OCI-LY1 (cell line): Measurements from ENCODE around the gene ZBTB48.

ENCODE experiments used
- H2AFZ ChIP-seq: fragments of 200-600 bp; sonication (generic), shearing (Covaris generic); 2 replicates; pipeline ENCODE4 v1.6.0; 2014; ENCODE audit warnings: antibody characterized with exemption, mild to moderate bottlenecking, low read length
- H3F3A ChIP-seq: fragments of 200-600 bp; sonication (generic), shearing (Covaris generic); 2 replicates; pipeline ENCODE4 v1.6.0; 2014; ENCODE audit warnings: mild to moderate bottlenecking, antibody characterized with exemption, low read length, moderate library complexity; ENCODE audit not compliant: insufficient read depth
- H3K27ac ChIP-seq: fragments of 200-600 bp; sonication (generic); 2 replicates; pipeline ENCODE4 v1.5.1; 2014; ENCODE audit warnings: low read length, mixed run types, mild to moderate bottlenecking, low read depth; ENCODE audit not compliant: poor library complexity, severe bottlenecking
- H3K27me3 ChIP-seq: fragments of 200-600 bp; sonication (generic); 2 replicates; pipeline ENCODE4 v1.6.0; 2014; ENCODE audit warnings: antibody characterized with exemption, mild to moderate bottlenecking, low read length, moderate library complexity; ENCODE audit not compliant: insufficient read depth
- H3K36me3 ChIP-seq: fragments of 200-600 bp; sonication (generic); 2 replicates; pipeline ENCODE4 v1.6.1; 2014; ENCODE audit warnings: mild to moderate bottlenecking, antibody characterized with exemption, low read length, moderate library complexity, mixed read lengths; ENCODE audit not compliant: insufficient read depth
- H3K4me1 ChIP-seq: fragments of 200-600 bp; sonication (generic); 2 replicates; pipeline ENCODE4 v1.5.1; 2014; ENCODE audit warnings: mild to moderate bottlenecking, low read length, moderate library complexity; ENCODE audit not compliant: insufficient read depth, severe bottlenecking
- H3K4me2 ChIP-seq: fragments of 200-600 bp; sonication (generic), shearing (Covaris generic); 2 replicates; pipeline ENCODE4 v1.6.1; 2014; ENCODE audit warnings: low read length
- H3K4me3 ChIP-seq: fragments of 200-600 bp; sonication (generic); 2 replicates; pipeline ENCODE4 v1.5.1; 2014; ENCODE audit warnings: low read length, low read depth, mild to moderate bottlenecking, mixed read lengths; ENCODE audit not compliant: poor library complexity, severe bottlenecking
- H3K79me2 ChIP-seq: fragments of 200-600 bp; shearing (Covaris generic); 2 replicates; pipeline ENCODE4 v1.6.1; 2016; ENCODE audit warnings: mixed run types, low read length, mixed read lengths; ENCODE audit not compliant: insufficient read depth
- H3K9ac ChIP-seq: fragments of 200-600 bp; sonication (generic), shearing (Covaris generic); 2 replicates; pipeline ENCODE4 v1.6.1; 2014; ENCODE audit warnings: mild to moderate bottlenecking, low read length, mixed read lengths
- H3K9me2 ChIP-seq: fragments of 200-600 bp; sonication (generic), shearing (Covaris generic); 2 replicates; pipeline ENCODE4 v1.6.1; 2014; ENCODE audit warnings: low read depth, mild to moderate bottlenecking, low read length, mixed read lengths
- H3K9me3 ChIP-seq: fragments of 200-600 bp; shearing (Covaris generic); 2 replicates; pipeline ENCODE4 v1.6.1; 2014; ENCODE audit warnings: low read length, mixed read lengths
- H4K20me1 ChIP-seq: fragments of 200-600 bp; sonication (generic), shearing (Covaris generic); 2 replicates; pipeline ENCODE4 v1.6.0; 2016; ENCODE audit warnings: mild to moderate bottlenecking, low read length; ENCODE audit not compliant: insufficient read depth
- EZH2 ChIP-seq: fragments of 200-600 bp; sonication (generic), shearing (Covaris generic); IDR thresholded peaks from 2 replicates; pipeline ENCODE4 v1.8.0; 2017; ENCODE audit warnings: borderline replicate concordance, mixed run types, mild to moderate bottlenecking, antibody characterized with exemption, low read length, moderate library complexity, mixed read lengths
- TF ChIP-seq, protein P1 (sequence below): fragments of 200-600 bp; sonication (generic), shearing (Covaris generic); IDR thresholded peaks from 2 replicates; pipeline ENCODE4 v1.5.1; 2017; ENCODE audit warnings: mild to moderate bottlenecking, antibody characterized with exemption, low read length, moderate library complexity, mixed read lengths

Gene ZBTB48

GRCh38 chr1:6637770-6638169 lies 58.0 kb downstream of the ZBTB48 start:
- Histone ChIP-seq H3K9ac (no peak overlapping the region), H3K79me2 (no peaks in the 10 kb centered on the region), H3K36me3 (peaks cover 78% of the 10 kb centered on the region), H3K4me2 (no peak overlapping the region), H2AFZ (no peak overlapping the region), H3K4me3 (no peak overlapping the region), H3K27ac (no peak overlapping the region), H3K9me2 (no peaks in the 10 kb centered on the region), H3K9me3 (no peaks in the 10 kb centered on the region), H3K27me3 (no peaks in the 10 kb centered on the region), H4K20me1 (no peaks in the 10 kb centered on the region), H3F3A (peaks cover 4% of the 10 kb centered on the region; the same call in 1 of the 2 replicates), H3K4me1 (peaks cover 18% of the 10 kb centered on the region)
- no peak for TF ChIP-seq EZH2
- TF ChIP-seq, protein P1, sequence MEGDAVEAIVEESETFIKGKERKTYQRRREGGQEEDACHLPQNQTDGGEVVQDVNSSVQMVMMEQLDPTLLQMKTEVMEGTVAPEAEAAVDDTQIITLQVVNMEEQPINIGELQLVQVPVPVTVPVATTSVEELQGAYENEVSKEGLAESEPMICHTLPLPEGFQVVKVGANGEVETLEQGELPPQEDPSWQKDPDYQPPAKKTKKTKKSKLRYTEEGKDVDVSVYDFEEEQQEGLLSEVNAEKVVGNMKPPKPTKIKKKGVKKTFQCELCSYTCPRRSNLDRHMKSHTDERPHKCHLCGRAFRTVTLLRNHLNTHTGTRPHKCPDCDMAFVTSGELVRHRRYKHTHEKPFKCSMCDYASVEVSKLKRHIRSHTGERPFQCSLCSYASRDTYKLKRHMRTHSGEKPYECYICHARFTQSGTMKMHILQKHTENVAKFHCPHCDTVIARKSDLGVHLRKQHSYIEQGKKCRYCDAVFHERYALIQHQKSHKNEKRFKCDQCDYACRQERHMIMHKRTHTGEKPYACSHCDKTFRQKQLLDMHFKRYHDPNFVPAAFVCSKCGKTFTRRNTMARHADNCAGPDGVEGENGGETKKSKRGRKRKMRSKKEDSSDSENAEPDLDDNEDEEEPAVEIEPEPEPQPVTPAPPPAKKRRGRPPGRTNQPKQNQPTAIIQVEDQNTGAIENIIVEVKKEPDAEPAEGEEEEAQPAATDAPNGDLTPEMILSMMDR: no peak

- no peak overlapping the region for H3K4me2 ChIP-seq
Measured at GRCh38 chr1:6638226-6638625, 58.4 kb downstream of the ZBTB48 start.

More at GRCh38 chr1:6638226-6638625, 58.4 kb downstream of the ZBTB48 start:
- TF ChIP-seq, protein P1: no peak
- TF ChIP-seq EZH2: no peak
- Histone ChIP-seq H3K27me3 (no peaks in the 10 kb centered on the region), H4K20me1 (no peaks in the 10 kb centered on the region), H3K9ac (no peak overlapping the region), H2AFZ (no peak overlapping the region), H3K9me3 (no peaks in the 10 kb centered on the region), H3K27ac (no peak overlapping the region), H3K4me3 (no peak overlapping the region), H3K36me3 (peaks cover 74% of the 10 kb centered on the region), H3K9me2 (no peaks in the 10 kb centered on the region), H3F3A (peaks cover 4% of the 10 kb centered on the region; the same call in 1 of the 2 replicates), H3K4me1 (peaks cover 17% of the 10 kb centered on the region), H3K79me2 (no peaks in the 10 kb centered on the region)
